GM21515 (cell line): Measurements from ENCODE around the gene DENND1A.
"Not testable (repeated sequence)": the region's sequence is repeated elsewhere in the genome, so short reads cannot be mapped to it uniquely, and the experiment has no call there.

Source experiments
- ATAC-seq: cut with Tn5 transposase; IDR thresholded peaks from one replicate; pipeline ENCODE4 v1.9.1; 2021; ENCODE audit not compliant: unreplicated experiment

Gene DENND1A

DNA sequence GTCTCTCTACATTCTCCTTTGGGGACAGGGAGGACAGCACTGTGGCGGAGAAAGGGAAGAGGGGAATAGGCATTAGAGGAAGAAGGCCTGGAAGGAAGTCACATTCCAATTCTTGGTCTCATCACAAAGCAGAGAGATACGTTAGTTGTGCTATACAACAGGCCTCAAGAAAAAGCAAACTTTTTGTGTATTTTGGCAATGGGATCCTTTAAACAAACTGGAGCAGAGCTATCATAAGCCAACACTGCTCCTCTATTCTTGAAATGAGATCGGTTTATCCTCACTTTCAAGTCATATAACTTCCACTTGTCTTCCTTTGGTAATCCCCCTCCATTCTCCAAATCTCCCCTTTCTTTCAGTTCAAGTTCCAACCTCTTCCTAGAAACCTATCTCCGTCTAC, 6.5 kb downstream of the DENND1A start:
- ATAC-seq = no peak

DNA sequence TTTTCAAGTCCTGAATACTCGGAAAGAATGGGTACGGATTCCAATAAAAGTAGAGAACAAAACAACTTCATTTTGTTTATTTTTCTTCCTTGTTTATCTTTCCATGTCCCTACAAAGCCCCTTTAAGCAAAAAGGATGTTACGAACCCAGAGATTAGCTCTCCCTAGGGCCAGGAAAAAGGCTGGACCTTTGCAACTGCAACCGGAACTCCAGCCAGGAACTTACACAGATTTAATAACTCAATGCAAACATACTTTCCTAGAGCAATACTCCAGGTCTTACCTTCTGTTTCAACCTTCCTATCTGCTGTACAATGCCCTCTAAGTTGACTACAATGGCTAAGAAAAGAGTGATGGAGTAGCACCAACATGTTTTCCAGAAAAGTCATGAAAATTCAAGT, 7.0 kb downstream of the DENND1A start:
- ATAC-seq = no peak

DNA sequence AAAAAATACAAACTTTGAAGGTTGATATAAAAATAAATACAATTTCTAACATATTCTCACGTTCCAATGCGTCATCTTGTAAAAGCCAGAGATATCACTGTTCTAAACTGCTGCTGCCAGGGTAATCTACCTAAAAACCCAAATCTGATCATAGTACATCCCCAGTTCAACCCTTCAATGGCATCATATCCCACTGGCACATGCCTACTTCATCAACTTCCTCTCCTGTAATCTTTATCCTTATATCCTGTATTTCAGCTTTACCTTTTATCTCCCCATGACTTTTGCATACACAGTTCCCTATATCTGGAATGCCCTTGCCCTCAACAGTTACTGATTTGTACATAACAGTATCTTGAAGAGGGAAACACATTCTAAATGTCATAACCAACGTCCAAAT, 7.5 kb downstream of the DENND1A start:
- ATAC-seq = no peak

DNA sequence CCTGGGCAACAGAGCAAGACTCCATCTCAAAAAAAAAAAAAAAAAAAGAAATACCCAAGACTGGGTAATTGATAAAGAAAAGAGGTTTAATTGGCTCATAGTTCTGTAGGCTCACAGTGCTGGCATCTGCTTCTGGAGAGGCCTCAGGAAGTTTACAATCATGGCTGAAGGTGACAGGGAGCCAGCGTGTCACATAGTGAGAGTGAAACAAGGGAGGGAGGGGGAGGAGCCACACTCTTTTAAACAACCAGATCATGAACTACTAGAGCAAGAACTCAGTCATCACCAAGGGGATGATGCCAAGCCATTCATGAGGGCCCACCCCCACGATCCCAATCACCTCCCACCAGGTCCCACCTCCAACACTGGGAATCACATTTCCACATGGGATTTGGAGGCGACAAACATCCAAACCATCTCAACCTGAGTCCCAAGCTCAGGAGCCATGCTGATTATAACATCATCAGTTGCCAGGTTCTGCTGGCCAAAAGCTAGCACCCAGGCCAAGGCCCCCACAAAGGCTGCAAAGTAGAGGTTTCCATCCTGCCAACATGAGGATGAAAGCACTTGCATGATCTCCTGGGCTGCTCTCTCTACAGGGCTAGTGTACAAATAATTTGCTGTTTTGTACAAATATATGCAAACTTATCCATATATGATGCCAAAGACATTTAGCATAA, 15.3 kb downstream of the DENND1A start:
- ATAC-seq = no peak

DNA sequence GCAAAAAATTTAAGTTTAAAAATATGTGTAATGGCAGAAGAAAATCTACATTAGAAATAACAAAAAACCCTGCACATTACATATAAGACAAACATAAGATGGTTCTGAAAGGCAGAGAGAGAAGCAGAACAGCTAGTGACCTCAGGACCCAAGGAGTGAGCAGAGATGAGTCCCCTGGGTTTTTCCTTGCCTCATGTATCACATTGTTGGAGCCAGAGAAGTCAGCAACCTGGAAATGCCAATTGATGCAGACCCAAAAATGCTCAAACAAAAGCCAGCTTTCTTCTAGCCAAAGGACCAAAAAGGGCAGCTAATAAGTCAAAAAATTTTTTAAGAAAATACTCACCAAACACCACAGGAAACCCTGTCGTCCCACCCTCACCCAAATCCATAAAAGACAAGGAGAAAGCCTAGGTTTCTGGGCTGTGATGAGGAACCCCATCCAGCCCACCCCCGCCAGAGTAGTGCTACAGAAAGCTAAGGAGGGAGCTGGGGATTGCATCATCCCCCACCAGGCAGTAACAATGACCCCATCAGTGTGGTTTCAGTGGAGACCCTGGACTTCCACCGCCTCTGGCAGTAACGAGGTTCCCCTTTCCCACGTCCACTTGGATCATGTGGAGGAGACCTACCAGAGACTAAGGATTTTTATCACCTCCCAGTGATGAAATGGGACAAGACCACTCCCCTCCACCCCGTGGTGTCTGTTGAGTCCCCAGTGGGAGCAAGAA, 17.6 kb downstream of the DENND1A start:
- ATAC-seq = no peak

DNA sequence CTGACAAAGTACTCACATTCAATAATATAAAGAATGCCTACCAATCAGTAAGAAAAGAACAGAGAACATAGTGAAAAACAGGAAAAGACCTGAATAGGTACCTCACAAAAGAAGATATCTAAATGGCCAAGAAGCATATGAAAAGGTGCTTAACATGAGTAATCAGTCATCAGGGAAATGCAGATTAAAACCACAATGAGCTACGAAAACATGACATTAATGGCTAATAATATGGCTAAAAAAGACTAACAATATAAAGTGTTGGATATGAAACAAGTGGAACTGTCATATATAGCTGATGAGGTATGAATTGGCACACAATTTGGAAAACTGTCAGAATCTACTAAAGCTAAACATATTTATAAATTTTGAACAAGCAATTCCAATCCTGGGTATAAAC, 18.9 kb downstream of the DENND1A start:
- no peak for ATAC-seq

DNA sequence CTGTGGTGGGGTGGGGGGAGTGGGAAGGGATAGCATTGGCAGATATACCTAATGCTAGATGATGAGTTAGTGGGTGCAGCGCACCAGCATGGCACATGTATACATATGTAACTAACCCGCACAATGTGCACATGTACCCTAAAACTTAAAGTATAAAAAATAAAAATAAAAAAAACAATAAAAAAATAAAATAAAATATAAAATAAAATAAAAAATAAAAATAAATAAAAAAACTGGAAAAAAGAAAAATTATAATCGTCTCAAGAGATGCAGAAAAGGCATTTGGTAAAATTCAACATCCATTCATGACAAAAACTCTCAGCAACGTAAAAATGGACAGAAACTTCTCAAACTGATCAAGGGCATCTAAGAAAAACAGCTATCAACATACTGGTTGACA, 20.7 kb downstream of the DENND1A start:
- ATAC-seq = not testable (repeated sequence)

DNA sequence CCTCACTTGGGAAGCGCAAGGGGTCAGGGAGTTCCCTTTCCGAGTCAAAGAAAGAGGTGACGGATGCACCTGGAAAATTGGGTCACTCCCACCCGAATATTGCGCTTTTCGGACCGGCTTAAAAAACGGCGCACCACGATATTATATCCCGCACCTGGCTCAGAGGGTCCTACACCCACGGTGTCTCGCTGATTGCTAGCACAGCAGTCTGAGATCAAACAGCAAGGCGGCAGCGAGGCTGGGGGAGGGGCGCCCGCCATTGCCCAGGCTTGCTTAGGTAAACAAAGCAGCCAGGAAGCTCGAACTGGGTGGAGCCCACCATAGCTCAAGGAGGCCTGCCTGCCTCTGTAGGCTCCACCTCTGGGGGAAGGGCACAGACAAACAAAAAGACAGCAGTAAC, 26.4 kb downstream of the DENND1A start:
- not testable (repeated sequence) for ATAC-seq

DNA sequence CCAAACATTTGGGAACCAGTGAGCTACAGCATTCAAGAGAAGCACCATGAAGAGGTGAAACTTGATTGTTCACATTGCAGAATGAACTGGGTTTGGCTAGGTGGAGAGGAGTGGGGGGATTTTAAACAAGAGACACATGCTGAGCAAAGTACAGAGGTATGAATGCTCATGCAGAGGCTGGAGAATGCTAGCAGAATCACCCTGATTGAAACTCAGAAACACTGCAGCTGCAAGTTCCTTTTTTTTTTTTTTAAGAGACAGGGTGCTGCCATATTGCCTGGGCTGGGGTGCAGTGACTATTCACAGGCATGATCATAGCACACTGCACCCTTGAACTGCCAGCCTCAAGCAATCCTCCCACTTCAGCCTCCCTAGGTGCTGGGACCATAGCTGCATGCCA, 35.1 kb downstream of the DENND1A start:
- no peak for ATAC-seq

DNA sequence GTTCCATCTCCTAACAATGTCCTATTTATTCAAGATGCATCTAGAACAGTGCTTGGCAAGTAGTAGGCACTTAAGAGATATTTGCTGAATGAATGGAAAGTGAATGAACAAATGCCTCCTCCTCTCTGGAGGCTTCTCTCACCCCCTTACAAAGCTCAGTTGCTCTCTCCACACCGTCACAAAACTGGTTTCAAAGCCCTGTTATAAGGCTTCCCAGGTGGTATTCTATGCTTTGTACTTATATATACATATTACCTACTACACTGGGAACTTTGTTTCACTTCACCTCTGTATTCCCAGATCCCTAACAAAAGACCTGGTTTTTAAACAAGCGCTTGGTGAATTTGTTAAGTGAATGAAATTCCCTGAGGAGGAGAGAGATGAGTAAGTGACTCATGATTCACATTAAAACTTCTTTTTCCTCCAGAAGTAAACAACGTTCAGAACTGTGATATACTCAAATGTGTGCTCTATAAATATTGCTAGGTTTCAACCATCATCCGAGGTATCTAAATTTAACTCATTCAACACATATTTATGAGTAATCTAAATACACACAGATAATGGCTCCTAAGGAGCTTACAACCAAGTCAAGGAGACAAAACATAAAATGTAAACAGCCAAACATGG, 36.0 kb downstream of the DENND1A start:
- ATAC-seq = no peak

DNA sequence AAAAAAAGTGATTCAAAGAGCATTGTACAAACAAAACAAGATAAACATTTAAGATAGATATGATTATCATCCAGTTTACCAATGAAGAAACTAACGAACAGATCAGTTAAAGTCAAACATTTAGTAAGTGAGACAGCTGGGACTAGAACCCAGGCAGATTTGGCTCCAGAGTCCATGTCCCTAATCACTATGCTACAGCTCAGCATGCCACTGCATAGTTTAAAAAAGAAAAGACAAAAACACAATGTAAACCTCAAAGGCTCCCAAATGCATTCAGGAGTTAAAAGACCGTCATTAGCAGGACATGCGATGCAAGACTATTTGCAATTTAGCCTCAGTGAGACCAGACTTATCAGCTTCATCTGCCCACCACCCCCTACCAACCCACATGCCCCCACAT, 36.8 kb downstream of the DENND1A start:
- ATAC-seq = no peak

DNA sequence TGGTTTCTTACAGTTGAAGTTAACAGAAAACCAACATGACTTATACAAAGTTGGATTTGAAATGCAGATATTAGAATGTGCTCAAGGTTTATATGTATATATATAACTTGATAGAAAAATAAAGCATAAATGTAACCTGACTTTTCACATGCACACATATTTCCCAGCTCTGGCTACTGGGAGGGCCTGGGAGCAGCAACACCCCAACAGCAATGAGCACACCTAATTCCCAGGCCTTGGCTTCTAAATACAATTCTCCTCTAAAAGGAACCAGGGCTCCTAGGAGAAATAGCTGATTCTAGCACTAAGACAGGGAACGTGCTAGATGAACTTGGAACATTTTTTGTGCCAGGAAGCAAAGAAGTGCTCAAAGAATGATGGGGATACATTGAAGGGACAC, 42.1 kb downstream of the DENND1A start:
- ATAC-seq = no peak

DNA sequence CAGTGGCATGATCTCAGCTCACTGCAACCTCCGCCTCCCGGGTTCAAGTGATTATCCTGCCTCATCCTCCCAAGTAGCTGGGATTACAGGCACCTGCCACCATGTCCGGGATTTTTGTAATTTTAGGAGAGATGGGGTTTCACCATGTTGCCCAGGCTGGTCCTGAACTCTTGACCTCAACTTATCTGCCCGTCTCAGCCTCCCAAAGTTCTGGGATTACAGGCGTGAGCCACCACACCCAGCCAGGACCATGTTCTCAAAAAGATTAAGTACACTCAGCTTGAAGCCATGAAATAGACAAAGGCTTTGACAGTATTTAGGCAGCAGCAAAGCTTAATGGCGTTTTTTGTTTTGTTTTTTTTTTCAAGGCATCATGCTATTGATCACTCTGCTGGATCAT, 44.1 kb downstream of the DENND1A start:
- ATAC-seq = not testable (repeated sequence)

DNA sequence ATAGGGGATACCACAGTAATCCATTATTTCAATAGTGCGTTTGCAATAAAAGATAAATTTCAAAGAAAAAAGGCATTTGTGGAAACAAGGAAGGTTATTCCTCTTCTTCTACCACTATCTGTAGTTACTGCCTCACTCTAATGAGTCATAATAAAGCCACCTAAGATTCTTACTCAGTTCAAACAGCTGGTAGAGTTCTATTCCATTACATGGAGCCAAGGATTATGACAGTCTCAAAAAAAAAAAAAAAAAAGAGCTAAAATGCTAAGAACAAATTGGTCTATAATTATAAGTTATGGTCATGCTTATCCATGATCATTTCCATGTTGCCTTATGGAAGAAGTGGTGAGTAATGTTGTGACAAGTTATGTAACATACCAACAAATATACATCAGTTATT, 46.3 kb downstream of the DENND1A start:
- no peak for ATAC-seq

DNA sequence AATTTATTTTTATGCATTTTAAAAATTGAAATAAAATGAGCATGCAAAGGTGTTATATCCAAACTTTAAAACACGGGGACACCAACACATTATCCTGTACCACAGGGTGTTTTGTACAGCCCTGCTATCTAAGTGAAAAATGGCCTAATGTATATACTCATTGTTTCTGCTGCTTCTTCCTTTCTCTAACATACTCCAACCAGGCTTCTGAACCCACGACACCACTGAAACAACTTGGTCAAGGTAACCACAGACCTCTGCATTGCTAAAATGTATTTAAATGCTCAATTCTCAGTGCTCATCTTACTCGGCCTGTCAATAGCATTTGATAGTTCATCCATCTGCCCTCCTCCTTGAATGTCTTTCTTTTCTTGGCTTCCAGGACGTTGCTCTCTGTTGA, 48.3 kb downstream of the DENND1A start:
- ATAC-seq = no peak

DNA sequence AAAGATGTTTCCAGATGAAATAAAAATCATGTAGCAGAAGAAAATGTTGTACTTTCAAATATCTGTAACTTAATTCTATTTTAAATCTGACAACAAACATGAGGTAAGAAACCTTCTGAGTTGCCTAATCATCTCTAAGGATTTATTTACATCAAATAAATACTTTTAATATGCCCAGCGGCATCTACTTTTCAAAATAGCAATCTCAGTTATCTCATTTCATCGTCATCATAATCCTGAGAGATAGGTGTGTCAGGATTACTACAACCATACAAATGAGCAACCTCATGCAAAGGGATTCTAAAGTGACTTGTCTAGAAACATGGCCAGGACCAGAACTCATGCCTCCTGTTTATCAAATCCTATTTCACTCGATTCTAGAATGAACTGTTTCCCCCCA, 49.5 kb downstream of the DENND1A start:
- no peak for ATAC-seq

DNA sequence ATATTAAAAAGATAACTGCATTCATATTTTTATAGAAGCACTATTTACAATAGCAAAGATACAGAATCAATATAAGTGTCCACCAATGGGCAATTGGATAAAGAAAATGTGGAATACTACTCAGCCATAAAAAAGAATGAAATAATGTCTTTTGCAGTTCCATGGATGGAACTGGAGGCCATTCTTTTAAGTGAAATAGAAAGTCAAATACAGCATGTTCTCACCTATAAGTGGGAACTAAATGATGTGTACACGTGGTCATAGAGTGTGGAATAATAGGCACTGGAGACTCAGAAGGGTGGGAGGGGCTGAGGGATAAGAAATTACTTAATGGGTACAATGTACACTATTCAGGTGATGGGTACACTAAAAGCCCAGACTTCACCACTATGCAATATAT, 53.2 kb downstream of the DENND1A start:
- no peak for ATAC-seq

DNA sequence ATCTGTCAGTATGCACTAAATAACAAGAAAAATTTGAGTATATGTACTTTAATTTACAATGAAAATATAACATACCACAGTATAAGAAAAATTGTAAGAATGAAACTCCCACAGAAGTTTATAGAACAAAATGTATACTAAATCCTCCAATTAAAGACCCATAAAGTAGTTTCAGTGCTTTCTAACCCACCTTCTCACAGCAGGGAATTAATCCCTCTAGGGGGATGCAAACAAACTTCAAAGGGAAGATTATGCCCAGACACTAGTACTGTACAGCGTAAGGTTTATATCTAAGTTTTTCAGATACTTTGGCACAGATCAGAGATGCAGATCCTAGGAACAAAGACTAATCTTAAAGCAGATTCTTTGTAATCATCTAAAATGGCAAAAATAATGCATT, 57.2 kb downstream of the DENND1A start:
- no peak for ATAC-seq

DNA sequence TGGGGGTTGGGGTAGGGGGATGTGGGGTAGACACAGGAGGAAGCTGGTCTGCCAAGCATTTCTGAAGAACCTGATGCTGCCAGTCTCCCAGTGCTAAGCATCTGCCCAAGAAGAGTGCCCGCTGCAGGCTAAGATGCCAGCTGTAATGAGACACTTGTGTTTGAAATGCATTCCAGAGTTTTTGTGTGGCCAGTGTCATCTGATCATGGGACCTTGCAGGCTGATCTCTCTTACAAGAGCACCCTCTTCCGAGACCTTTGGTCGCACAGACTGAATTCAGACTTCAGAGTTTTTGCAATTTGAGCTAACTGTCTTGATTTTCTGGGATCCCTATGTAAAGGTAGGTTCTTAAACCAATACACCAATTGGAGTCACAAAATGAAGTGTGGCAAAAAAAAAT, 58.1 kb downstream of the DENND1A start:
- ATAC-seq = no peak

DNA sequence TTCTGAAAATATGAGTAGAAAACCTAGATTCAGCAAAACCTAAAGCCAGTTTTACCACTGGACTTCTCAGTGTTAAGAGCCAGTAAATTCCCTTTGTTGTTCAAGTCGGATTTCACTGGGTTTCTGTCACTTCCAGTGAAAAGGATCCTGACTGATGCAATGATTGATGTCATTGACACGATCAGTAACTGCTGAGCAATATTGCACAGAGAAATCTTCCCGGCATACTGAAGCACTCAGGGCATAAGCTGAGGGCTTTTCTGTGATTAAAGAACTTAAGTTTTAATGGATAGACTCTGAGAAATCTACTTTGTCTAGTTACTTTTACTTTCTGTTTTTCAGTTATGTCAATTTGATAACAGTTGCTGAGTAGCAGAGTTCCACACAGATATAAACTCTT, 61.9 kb downstream of the DENND1A start:
- ATAC-seq = no peak

DNA sequence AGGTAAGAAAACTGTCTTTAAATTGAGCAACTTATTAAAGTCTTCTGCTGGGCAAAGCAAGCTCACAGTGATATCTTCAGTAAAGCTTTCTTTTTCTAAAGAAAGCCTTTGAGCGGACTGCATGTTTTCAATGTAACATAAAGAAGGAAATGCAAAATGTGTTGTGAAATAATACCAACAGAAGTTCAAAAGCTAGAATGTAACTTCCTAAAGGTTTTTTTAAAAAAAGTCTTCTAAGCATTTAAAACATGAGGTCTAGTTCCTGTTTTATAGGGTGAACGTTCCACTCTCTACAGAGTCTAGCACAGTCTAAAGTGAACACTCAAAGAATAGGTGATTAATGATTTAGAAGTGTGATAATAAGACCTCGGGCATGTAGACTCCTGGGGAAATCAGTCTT, 62.9 kb downstream of the DENND1A start:
- no peak for ATAC-seq

DNA sequence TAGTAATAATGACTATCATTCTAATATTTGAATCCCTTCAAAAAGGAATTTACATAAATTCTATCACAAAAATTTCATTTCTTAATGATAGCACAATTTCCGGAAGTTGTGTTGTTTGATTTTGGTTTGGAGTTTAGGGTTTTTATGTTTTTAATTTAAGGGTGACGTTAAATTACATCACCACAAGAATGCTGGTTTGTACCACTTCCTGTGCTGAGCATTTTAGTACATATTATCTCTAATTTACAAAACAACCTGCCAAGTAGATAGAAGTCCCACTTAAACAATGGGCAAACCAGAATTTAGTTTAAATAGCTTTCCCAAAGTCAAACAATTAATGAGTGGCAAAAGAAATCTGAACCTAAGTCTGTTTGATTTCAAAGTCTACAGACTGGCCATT, 63.4 kb downstream of the DENND1A start:
- no peak for ATAC-seq
